ENCODE results near the gene MICU2.

MICU2 gene

DNA sequence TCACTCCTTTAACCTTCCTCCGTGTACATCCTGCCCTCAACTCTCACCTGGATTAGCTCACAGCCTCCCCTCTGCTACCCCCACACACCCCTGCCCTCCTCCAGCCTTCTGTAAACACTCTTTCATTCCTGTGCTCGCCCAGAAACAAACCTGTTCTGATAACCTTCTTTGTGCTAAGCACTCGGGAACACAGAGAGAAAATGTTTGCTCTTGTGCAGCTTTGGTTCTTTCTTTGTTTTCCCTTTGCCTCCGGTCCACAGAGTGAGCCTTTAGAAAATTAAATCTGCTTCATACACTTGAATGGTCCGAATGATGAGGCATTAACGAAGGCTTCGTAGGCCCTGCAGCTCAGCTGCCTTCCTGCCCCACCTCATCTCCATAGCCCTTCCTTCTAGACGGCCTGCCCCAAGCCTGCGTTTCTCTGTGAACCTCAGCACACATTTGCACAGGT, 138.2 kb downstream of the MICU2 start:
- ATAC-seq (no peak), DNase-seq (no peak)
- Mint-ChIP-seq H3K27ac (no peak overlapping the region), H3K4me3 (no peak overlapping the region), H3K9me3 (peaks cover 2% of the 10 kb centered on the region), H3K36me3 (ENCODE audit: low read depth) (no peaks in the 10 kb centered on the region), H3K4me1 (no peaks in the 10 kb centered on the region), H3K27me3 (no peaks in the 10 kb centered on the region)

DNA sequence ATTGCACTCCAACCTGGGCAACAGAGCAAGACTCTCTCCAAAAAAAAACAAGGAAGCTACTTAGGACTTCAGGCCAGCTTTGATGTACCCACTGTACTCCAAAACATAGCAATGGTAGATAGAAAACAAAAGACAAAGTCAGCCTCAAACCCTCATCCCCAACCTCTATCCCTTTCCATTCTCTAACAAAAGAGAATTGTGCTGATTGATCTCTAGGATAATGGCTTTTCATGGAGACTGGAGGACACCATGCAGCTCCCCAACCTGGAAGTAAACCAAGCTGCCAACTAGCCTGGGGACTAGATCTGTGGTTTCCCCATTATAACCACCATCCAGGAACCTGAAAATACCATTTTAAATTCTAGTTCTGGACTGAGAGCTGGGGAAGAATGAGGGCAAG, 140.5 kb downstream of the MICU2 start:
- no peaks in the 10 kb centered on the region for H3K36me3 Mint-ChIP-seq (ENCODE audit: low read depth)
- H3K27me3 Mint-ChIP-seq = no peaks in the 10 kb centered on the region
- DNase-seq (no peak), ATAC-seq (no peak)
- no peaks in the 10 kb centered on the region for H3K9me3 Mint-ChIP-seq
- peaks cover 7% of the 10 kb centered on the region for H3K4me1 Mint-ChIP-seq
- H3K4me3 Mint-ChIP-seq = no peak overlapping the region
- no peak overlapping the region for H3K27ac Mint-ChIP-seq

- no peak for DNase-seq
- Mint-ChIP-seq H3K27ac (no peak overlapping the region), H3K4me1 (peaks cover 27% of the 10 kb centered on the region)
Observed at GRCh38 chr13:21461131-21461530, 142.8 kb downstream of the MICU2 start.

DNA sequence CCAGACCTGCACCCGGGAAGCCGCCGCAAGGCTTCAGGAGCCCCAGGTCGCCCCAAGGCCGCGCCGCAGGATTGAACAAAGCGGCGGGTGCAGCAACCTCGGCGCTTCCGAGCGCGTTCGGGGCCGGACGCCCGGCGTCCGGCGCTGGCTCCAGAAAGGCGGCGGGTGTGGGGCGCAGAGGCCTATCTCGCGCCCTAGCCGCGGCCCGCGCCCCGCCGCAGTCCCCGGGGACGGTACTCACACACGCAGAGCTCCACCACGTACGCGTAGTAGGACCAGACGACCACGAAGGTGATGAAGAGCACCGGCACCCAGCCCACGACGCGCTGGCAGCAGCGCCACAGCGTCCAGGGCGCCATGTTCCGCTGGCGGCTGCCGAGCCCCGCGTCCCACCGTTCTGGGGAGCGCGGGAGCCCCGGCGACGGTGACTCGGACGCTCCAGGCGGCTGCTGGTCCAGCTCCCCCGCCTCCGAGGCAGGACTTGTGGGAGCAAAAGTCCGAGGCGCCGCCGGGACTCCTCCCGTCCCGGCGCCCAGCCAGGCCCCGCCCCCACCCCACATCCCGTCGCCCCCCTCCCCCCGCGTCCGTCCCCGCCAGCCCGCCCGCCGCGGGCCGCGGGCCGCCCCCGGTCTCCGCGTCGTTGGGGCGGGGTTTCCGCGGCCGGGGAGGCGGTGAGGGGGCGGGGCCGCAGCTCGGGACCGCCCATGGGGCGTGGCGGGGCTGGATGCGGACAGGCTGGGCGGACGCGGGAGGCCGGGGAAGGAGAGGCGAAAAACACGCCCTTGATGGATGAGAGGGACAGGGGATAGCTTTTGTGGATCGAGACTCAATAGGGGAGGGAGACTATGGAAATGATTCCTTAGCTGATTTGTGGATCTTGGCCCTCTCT, 144.9 kb downstream of the MICU2 start, which contains the start of gene ZDHHC20:
Gene ZDHHC20, minus strand, starts transcription at position 491 of the 889 bp plus-strand sequence. Its CDS starts 132 bp downstream, at position 359.
- no peaks in the 10 kb centered on the region for H3K27me3 Mint-ChIP-seq
- peaks cover 10% of the 10 kb centered on the region for H3K36me3 Mint-ChIP-seq (ENCODE audit: low read depth)
- peak within 1 kb of the TSS; percentile 89 for H3K4me3 Mint-ChIP-seq
- ATAC-seq (peak; percentile 86), DNase-seq (peak; percentile 95)
- peak within 1 kb of the TSS; percentile 82 for H3K27ac Mint-ChIP-seq
- peaks cover 4% of the 10 kb centered on the region for H3K9me3 Mint-ChIP-seq
- peaks cover 40% of the 10 kb centered on the region for H3K4me1 Mint-ChIP-seq

More at GRCh38 chr13:21461131-21461530, 142.8 kb downstream of the MICU2 start:
- ATAC-seq = no peak
- Mint-ChIP-seq H3K9me3 (no peaks in the 10 kb centered on the region), H3K27me3 (no peaks in the 10 kb centered on the region), H3K4me3 (no peak overlapping the region), H3K36me3 (ENCODE audit: low read depth) (no peaks in the 10 kb centered on the region)

DNA sequence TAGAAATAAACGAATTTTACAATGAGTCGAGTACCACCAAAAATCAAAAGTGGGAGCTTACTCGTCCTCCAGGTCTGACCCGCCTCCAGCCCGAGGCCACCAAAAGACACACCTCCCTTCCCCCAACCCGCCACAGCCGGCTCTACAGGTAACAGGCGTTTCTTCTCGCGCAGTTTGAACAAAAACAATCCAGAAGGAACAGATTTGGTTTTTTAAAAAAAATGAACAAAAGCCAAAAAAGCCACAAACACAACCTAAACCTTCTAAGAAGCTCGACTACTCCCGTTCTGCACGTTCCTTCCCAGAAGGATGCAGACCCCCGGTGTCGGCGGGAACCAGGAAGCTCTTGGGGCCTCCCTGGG, 145.5 kb downstream of the MICU2 start:
- DNase-seq = peak; percentile 61
- Mint-ChIP-seq H3K27me3 (no peaks in the 10 kb centered on the region), H3K9me3 (peaks cover 4% of the 10 kb centered on the region), H3K36me3 (ENCODE audit: low read depth) (peaks cover 10% of the 10 kb centered on the region), H3K27ac (peak overlapping the region; percentile 75), H3K4me1 (peaks cover 43% of the 10 kb centered on the region), H3K4me3 (peak overlapping the region; percentile 89)
- no peak for ATAC-seq

DNA sequence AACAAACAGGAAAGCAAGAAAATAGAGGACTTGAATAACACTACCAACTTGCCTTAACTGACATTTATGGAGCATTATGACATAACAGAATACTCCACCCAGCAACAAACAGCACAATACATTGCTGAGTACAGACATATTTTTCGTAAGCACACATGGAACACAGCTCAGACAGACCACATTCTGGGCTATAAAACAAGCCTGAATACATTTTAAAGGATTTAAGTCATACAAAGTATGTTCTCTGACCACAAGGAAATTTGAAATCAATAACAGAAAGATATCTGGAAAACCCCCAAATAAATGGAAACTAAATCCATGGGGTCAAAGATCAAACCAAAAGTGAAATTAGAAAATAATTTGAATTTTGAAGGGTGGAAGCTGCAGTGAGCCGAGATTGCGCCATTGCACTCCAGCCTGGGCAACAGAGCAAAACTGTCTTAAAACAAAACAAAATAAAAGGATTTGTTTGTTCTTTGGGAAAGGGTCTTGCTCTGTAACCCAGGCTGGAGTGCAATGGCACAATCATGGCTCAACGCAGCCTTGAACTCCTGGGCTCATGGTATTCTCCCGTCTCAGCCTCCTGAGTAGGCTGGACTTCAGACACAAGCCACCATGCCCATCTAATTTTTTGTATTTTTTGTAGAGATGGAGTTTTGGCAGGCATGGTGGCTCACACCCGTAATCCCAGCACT, 150.4 kb downstream of the MICU2 start:
- Mint-ChIP-seq H3K27ac (no peak overlapping the region), H3K9me3 (peaks cover 21% of the 10 kb centered on the region), H3K4me1 (peaks cover 61% of the 10 kb centered on the region), H3K4me3 (no peak overlapping the region), H3K27me3 (no peaks in the 10 kb centered on the region), H3K36me3 (ENCODE audit: low read depth) (peaks cover 25% of the 10 kb centered on the region)
- ATAC-seq = no peak
- DNase-seq = no peak

- Mint-ChIP-seq H3K4me1 (peaks cover 46% of the 10 kb centered on the region), H3K27me3 (no peaks in the 10 kb centered on the region), H3K36me3 (ENCODE audit: low read depth) (peaks cover 25% of the 10 kb centered on the region), H3K27ac (no peak overlapping the region), H3K9me3 (peaks cover 21% of the 10 kb centered on the region), H3K4me3 (no peak overlapping the region)
- DNase-seq (no peak), ATAC-seq (no peak)
Observed at GRCh38 chr13:21450936-21451335, 153.0 kb downstream of the MICU2 start.

DNA sequence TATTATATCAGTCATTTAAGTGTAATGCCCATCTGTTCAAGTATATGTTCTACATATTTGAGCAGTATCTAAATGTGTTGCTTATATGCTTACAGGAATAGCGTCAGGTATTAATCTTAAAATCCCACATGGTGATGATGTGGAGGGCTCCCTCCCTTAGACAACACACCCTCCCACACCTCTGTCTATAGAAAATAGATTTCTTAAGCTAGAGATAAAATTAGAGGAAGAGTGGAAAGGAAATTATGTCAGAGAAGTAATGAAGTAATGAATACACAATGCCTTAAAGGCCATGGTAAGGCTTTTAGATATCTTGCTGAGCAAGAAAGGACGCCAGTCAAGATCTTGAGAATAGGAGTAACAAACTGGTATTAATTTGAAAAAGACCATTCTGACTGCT, 157.3 kb downstream of the MICU2 start:
- no peak overlapping the region for H3K27ac Mint-ChIP-seq
- no peaks in the 10 kb centered on the region for H3K27me3 Mint-ChIP-seq
- no peak overlapping the region for H3K4me3 Mint-ChIP-seq
- H3K9me3 Mint-ChIP-seq = peaks cover 3% of the 10 kb centered on the region
- DNase-seq (no peak), ATAC-seq (no peak)
- peaks cover 21% of the 10 kb centered on the region for H3K4me1 Mint-ChIP-seq
- H3K36me3 Mint-ChIP-seq (ENCODE audit: low read depth) = peaks cover 7% of the 10 kb centered on the region

- Mint-ChIP-seq H3K4me1 (peaks cover 26% of the 10 kb centered on the region), H3K27me3 (no peaks in the 10 kb centered on the region), H3K9me3 (peaks cover 4% of the 10 kb centered on the region), H3K27ac (no peak overlapping the region), H3K36me3 (ENCODE audit: low read depth) (peaks cover 8% of the 10 kb centered on the region), H3K4me3 (no peak overlapping the region)
- DNase-seq (no peak), ATAC-seq (no peak)
Observed at GRCh38 chr13:21445759-21446158, 158.2 kb downstream of the MICU2 start.

- peaks cover 8% of the 10 kb centered on the region for H3K9me3 Mint-ChIP-seq
- ATAC-seq = no peak
- peaks cover 5% of the 10 kb centered on the region for H3K36me3 Mint-ChIP-seq (ENCODE audit: low read depth)
- no peak overlapping the region for H3K27ac Mint-ChIP-seq
- no peaks in the 10 kb centered on the region for H3K27me3 Mint-ChIP-seq
- H3K4me1 Mint-ChIP-seq = peaks cover 20% of the 10 kb centered on the region
- H3K4me3 Mint-ChIP-seq = no peak overlapping the region
- DNase-seq = no peak
Observed at GRCh38 chr13:21443171-21443570, 160.8 kb downstream of the MICU2 start.
